AG08396 (cell line): ENCODE measurements around the gene RCL1.

Experiments
- DNase-seq: peaks from one replicate; pipeline ENCODE4 v3.0.0; 2012; ENCODE audit warnings: low spot score, mixed read lengths

The RCL1 gene

GRCh38 chr9:4842734-4843133, 50.0 kb downstream of the RCL1 start:
- no peak for DNase-seq

GRCh38 chr9:4844056-4844838, 51.5 kb downstream of the RCL1 start:
- DNase-seq: no peak

GRCh38 chr9:4849369-4849768, 56.6 kb downstream of the RCL1 start:
- DNase-seq: no peak

GRCh38 chr9:4850603-4851310, 58.0 kb downstream of the RCL1 start:
- no peak for DNase-seq

- DNase-seq: no peak
Observed at GRCh38 chr9:4852419-4852818, 59.7 kb downstream of the RCL1 start.

- no peak for DNase-seq
Observed at GRCh38 chr9:4854265-4854590, 61.5 kb downstream of the RCL1 start.

GRCh38 chr9:4855841-4856240, 63.1 kb downstream of the RCL1 start:
- DNase-seq: peak; percentile 60

- no peak for DNase-seq
Observed at GRCh38 chr9:4857163-4857810, 64.5 kb downstream of the RCL1 start.

GRCh38 chr9:4859035-4859434, 66.3 kb downstream of the RCL1 start:
- DNase-seq: no peak

- DNase-seq: no peak
Observed at GRCh38 chr9:4860383-4860782, 67.6 kb downstream of the RCL1 start.

- no peak for DNase-seq
Observed at GRCh38 chr9:4861145-4861544, 68.4 kb downstream of the RCL1 start.

GRCh38 chr9:4861736-4862451, 69.2 kb downstream of the RCL1 start:
- DNase-seq: no peak

GRCh38 chr9:4862506-4863250, 69.9 kb downstream of the RCL1 start:
- no peak for DNase-seq

GRCh38 chr9:4864234-4864661, 71.5 kb downstream of the RCL1 start:
- DNase-seq: no peak

GRCh38 chr9:4864698-4865097, 72.0 kb downstream of the RCL1 start:
- DNase-seq: no peak

GRCh38 chr9:4865681-4866080, 72.9 kb downstream of the RCL1 start:
- no peak for DNase-seq

GRCh38 chr9:4866239-4866969, 73.7 kb downstream of the RCL1 start:
- no peak for DNase-seq

GRCh38 chr9:4873066-4873465, 80.3 kb downstream of the RCL1 start:
- no peak for DNase-seq

GRCh38 chr9:4875559-4875958, 82.8 kb downstream of the RCL1 start:
- no peak for DNase-seq

GRCh38 chr9:4879115-4879558, 86.4 kb downstream of the RCL1 start:
- DNase-seq: no peak

- no peak for DNase-seq
Observed at GRCh38 chr9:4883326-4883873, 90.7 kb downstream of the RCL1 start.
